K562 (cell line): Measurements from ENCODE around the gene TBC1D7. TPM values are rescaled to one million over a fixed set of nuclear protein-coding genes. Genes with fewer than 3 reads are reported as not detected.

Experiments
- ATAC-seq: fragments of 200-7000 bp; cut with Tn5 transposase; 3 replicates; pipeline ENCODE4 v1.9.1; 2020; ENCODE audit warnings: moderate library complexity
- BruUV-seq: library from RNA; stranded (reverse); fragments of 400-500 nt; replicated peaks from 2 replicates; lab custom pipeline; 2021; lab: Mats Ljungman, UMichigan
- CTCF ChIA-PET: fragments of 300-600 bp; formaldehyde crosslinking; extraction: SDS; loops from one replicate; lab custom pipeline; 2021; ENCODE audit warnings: low intra/inter-chr PET ratio; lab: Yijun Ruan, JAX
- POLR2A ChIA-PET: fragments of 300-600, 350-650 bp; sonication (Branson Sonifier 250); formaldehyde crosslinking; extraction: SDS; loops from one replicate; lab custom pipeline; 2021; ENCODE audit warnings: antibody characterized with exemption, inconsistent platforms; lab: Yijun Ruan, JAX
- DNase-seq, 4 experiments: peaks; one replicate each; pipeline versions ENCODE4 v3.0.0 to v3.0.0-alpha.2; 2011 to 2018; ENCODE audit warnings: low spot score in 3 of 4, mixed read lengths in 3 of 4; ENCODE audit errors: extremely low read depth in 1 of 4
- FAIRE-seq: peaks from 2 replicates; lab custom pipeline; 2011; peaks lifted over from hg19 to GRCh38; lab: Jason Lieb, UNC
- H2AFZ ChIP-seq: 2 replicates; pipeline ENCODE4 v1.6.0; 2011; ENCODE audit warnings: low read depth, low read length, control low read depth, inconsistent platforms
- H3K27ac ChIP-seq: fragments of 200-600 bp; 3 replicates; pipeline ENCODE4 v1.8.0; 2011; ENCODE audit warnings: low read depth, mild to moderate bottlenecking, control low read depth, inconsistent platforms, low read length, moderate library complexity, mixed read lengths; ENCODE audit errors: extremely low read depth
- H3K27me3 ChIP-seq, 2 experiments: fragments of 300-600 bp in 1 of 2; 2 replicates in 1 of 2; 3 replicates in 1 of 2; pipeline versions ENCODE4 v1.6.0 to v1.8.0; 2011; ENCODE audit warnings: inconsistent platforms in 2 of 2, low read length in 2 of 2, mild to moderate bottlenecking in 1 of 2, mixed read lengths in 1 of 2, moderate library complexity in 1 of 2; ENCODE audit not compliant: control insufficient read depth in 2 of 2, insufficient read depth in 2 of 2
- H3K36me3 ChIP-seq: fragments of 300-600 bp; 3 replicates; pipeline ENCODE4 v1.8.0; 2011; ENCODE audit warnings: mild to moderate bottlenecking, low read length, inconsistent platforms; ENCODE audit not compliant: control insufficient read depth, insufficient read depth
- H3K4me1 ChIP-seq, 2 experiments: fragments of 200-600 bp in 1 of 2; replicated peaks in 1 of 2; 2 replicates in 1 of 2; 3 replicates in 1 of 2; pipeline versions ENCODE4 v1.5.1 to v1.8.0; 2011; ENCODE audit warnings: inconsistent platforms in 2 of 2, low read length in 2 of 2, mild to moderate bottlenecking in 1 of 2, mixed read lengths in 1 of 2, moderate library complexity in 1 of 2; ENCODE audit not compliant: control insufficient read depth in 2 of 2, insufficient read depth in 2 of 2
- H3K4me2 ChIP-seq: 2 replicates; pipeline ENCODE4 v1.6.1; 2011; ENCODE audit warnings: low read length, control low read depth, inconsistent platforms, mixed read lengths; ENCODE audit not compliant: insufficient read depth
- H3K4me3 ChIP-seq: fragments of 200-600 bp; sonication (generic), shearing (Covaris generic); 2 replicates; pipeline ENCODE4 v1.5.1; 2016; ENCODE audit warnings: control low read depth, inconsistent platforms
- H3K79me2 ChIP-seq: fragments of 200-600 bp; 3 replicates; pipeline ENCODE4 v1.8.0; 2011; ENCODE audit warnings: low read length, inconsistent platforms; ENCODE audit not compliant: control insufficient read depth, insufficient read depth
- H3K9ac ChIP-seq, 2 experiments: 2 replicates each; pipeline versions ENCODE4 v1.6.0 to v1.6.1; 2011; ENCODE audit warnings: low read depth in 2 of 2, low read length in 2 of 2, control low read depth in 1 of 2, inconsistent platforms in 1 of 2, mild to moderate bottlenecking in 1 of 2, mixed read lengths in 1 of 2; ENCODE audit not compliant: insufficient read depth in 1 of 2
- H3K9me1 ChIP-seq: one replicate; pipeline ENCODE4 v1.6.0; 2011; ENCODE audit warnings: inconsistent platforms, mild to moderate bottlenecking, low read length, moderate library complexity; ENCODE audit not compliant: control insufficient read depth, insufficient read depth
- H3K9me3 ChIP-seq: replicated peaks from 2 replicates; pipeline ENCODE4 v1.5.1; 2011; ENCODE audit warnings: low read depth, low read length, inconsistent platforms; ENCODE audit not compliant: control insufficient read depth, insufficient read depth
- H4K20me1 ChIP-seq: replicated peaks from 2 replicates; pipeline ENCODE4 v1.6.1; 2011; ENCODE audit warnings: low read length, inconsistent platforms, mixed read lengths; ENCODE audit not compliant: control insufficient read depth, insufficient read depth
- ADNP ChIP-seq: fragments of 200-800 bp; sonication (Bioruptor generic); IDR thresholded peaks from 2 replicates; pipeline ENCODE4 v1.6.1; 2016; ENCODE audit warnings: missing genetic modification characterization, missing compliant biosample characterization
- BCOR ChIP-seq: fragments of 450-650 bp; IDR thresholded peaks from 2 replicates; pipeline ENCODE4 v1.6.1; 2016
- ELK1 ChIP-seq: sonication (generic); formaldehyde crosslinking; IDR thresholded peaks from 2 replicates; pipeline ENCODE4 v1.8.1; 2022; ENCODE audit warnings: missing genetic modification reagents
- POLR3A ChIP-seq: IDR thresholded peaks from 2 replicates; pipeline ENCODE4 v1.6.1; 2011; ENCODE audit warnings: borderline replicate concordance, mild to moderate bottlenecking, moderate library complexity; ENCODE audit not compliant: insufficient read length, insufficient read depth; ENCODE audit errors: extremely low read depth
- RBBP5 ChIP-seq: fragments of 200-600 bp; sonication (generic); IDR thresholded peaks from 2 replicates; pipeline ENCODE4 v1.6.1; 2012; ENCODE audit warnings: borderline replicate concordance, mild to moderate bottlenecking, low read length, control low read depth, inconsistent platforms; ENCODE audit not compliant: insufficient read depth, poor library complexity, severe bottlenecking
- RBM25 ChIP-seq: fragments of 200-400 bp; formaldehyde crosslinking; IDR thresholded peaks from 2 replicates; pipeline ENCODE4 v1.6.1; 2018; ENCODE audit warnings: low read length, low read depth, moderate library complexity; ENCODE audit not compliant: severe bottlenecking
- WHSC1 ChIP-seq: IDR thresholded peaks from one replicate; pipeline ENCODE4 v1.6.1; 2012; ENCODE audit warnings: low read length, control low read depth, inconsistent platforms
- YBX1 ChIP-seq: fragments of 450-650 bp; IDR thresholded peaks from 2 replicates; pipeline ENCODE4 v1.7.1; 2016; ENCODE audit warnings: mild to moderate bottlenecking
- WGBS: fragments of 100-300 bp; shearing (Covaris generic); methylation state at CpG from one replicate; pipeline ENCODE4 v1.1.6; 2016; ENCODE audit warnings: low coverage, mixed read lengths; ENCODE audit not compliant: insufficient coverage; ENCODE audit errors: missing lambda C conversion rate; 5-methylcytosine and 5-hydroxymethylcytosine counted together
- in situ Hi-C: fragments of 300-500 bp; cut with MboI; formaldehyde crosslinking; loops from 4 replicates; pipeline ENCODE4 v1.15.0; 2018; ENCODE audit warnings: inconsistent platforms, mixed read lengths
- intact Hi-C: fragments of 100-400 bp; cut with micrococcal nuclease; formaldehyde crosslinking; loops from 2 replicates; pipeline ENCODE4 v1.14.2; 2022
- polyA plus RNA-seq, 8 experiments: library from polyadenylated mRNA; depleted of rRNA in 4 of 8; stranded (reverse) in 5 of 8; unstranded in 3 of 8; fragments of >200 nt; fragmentation: Nextera tagmentation in 2 of 8; fragmentation: Illumina TruSeq in 1 of 8; extraction: Ambion mirVana in 2 of 8; extraction: Trizol in 1 of 8; gene quantifications; 2 replicates each; pipeline versions ENCODE4 v1.2.1 to v1.2.3, GENCODE V29; 2011 to 2014; ENCODE audit warnings: inconsistent platforms in 1 of 8, missing spikeins in 1 of 8
- total RNA-seq, 7 experiments: library from RNA; depleted of rRNA in 6 of 7; stranded (reverse); fragments of >200 nt in 6 of 7; fragmentation: Illumina TruSeq in 2 of 7; extraction: Trizol in 2 of 7; gene quantifications; 2 replicates each; pipeline versions ENCODE4 v1.2.1 to v1.2.3, GENCODE V29; 2011 to 2021; ENCODE audit warnings: low replicate concordance in 1 of 7

Gene TBC1D7
- total and polyA plus RNA-seq, 9 of the 15 experiments (the other 6 are each of a cell fraction or from before 2014, with no cell fraction given): 49.4 to 107 (median 61.1) TPM

GRCh38 chr6:13375360-13375878 lies 47.1 kb upstream of the TBC1D7 start (continued):
- TF ChIP-seq ELK1 (CRISPR knock-in tag) (no peak), POLR3A (no peak), RBBP5 (no peak)

GRCh38 chr6:13373919-13374318 lies 45.6 kb upstream of the TBC1D7 start:
- no peak for FAIRE-seq
- intact Hi-C loops (no loop called here), in situ Hi-C loops (no loop called here)
- no peak overlapping the region for H2AFZ ChIP-seq
- H3K4me2 ChIP-seq: no peak overlapping the region
- no peaks in the 10 kb centered on the region for H3K9me1 ChIP-seq
- no peaks in the 10 kb centered on the region for H3K9me3 ChIP-seq
- no peaks in the 10 kb centered on the region for H3K36me3 ChIP-seq
- H3K4me3 ChIP-seq: no peak overlapping the region
- no peak for DNase-seq
- CTCF ChIA-PET: no interaction called here
- no peaks in the 10 kb centered on the region for H3K79me2 ChIP-seq
- H3K27ac ChIP-seq: no peak overlapping the region
- no TSS peak for BruUV-seq
- ATAC-seq: no peak
- TF ChIP-seq RBM25 (peak; percentile 64), ADNP (0 out of 2 replicates have a peak, but pooled peaks have one; percentile 27), WHSC1 (no peak), BCOR (peak; percentile 79), YBX1 (no peak)
- H3K9ac ChIP-seq: no peak overlapping the region
- peaks cover 14% of the 10 kb centered on the region for H4K20me1 ChIP-seq
- H3K4me1 ChIP-seq: no peaks in the 10 kb centered on the region; a peak in 2 of 5 replicates
- POLR2A ChIA-PET: no interaction called here
- H3K27me3 ChIP-seq: peaks cover 0 to 25% of the 10 kb centered on the region in 2 experiments; a peak in 3 of 5 replicates
- WGBS: 8% methylated on average over 1 of the region's 1 CpG
